GM19351 (cell line): Measurements from ENCODE around the gene NRSN2.

Source experiments
- ATAC-seq: cut with Tn5 transposase; IDR thresholded peaks from one replicate; pipeline ENCODE4 v1.9.1; 2021; ENCODE audit warnings: mild to moderate bottlenecking, moderate library complexity; ENCODE audit not compliant: unreplicated experiment

Gene NRSN2

DNA sequence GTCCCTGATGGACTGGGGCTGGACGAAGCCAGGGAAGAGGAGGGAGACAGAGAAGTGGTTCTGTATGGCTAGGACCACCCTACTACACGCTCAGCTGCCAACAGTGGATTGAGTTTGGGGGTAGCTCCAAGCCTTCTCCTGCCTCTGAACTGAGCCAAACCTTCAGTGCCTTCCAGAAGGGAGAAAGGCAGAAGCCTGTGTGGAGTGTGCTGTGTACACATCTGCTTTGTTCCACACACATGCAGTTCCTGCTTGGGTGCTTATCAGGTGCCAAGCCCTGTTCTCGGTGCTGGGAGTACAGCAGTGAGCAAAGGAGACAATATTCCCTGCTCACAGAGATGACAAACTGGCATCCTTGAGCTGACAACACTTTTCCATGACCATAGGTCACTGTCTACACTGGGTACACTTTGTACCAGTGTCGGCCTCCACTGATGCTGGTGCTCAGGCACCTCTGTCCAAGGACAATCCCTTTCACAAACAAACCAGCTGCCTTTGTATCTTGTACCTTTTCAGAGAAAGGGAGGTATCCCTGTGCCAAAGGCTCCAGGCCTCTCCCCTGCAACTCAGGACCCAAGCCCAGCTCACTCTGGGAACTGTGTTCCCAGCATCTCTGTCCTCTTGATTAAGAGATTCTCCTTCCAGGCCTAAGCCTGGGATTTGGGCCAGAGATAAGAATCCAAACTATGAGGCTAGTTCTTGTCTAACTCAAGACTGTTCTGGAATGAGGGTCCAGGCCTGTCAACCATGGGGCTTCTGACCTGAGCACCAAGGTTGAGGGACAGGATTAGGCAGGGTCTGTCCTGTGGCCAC lies 49.9 kb downstream of the NRSN2 start:
- ATAC-seq, result no peak

GRCh38 chr20:397432-398237 lies 50.7 kb downstream of the NRSN2 start:
- ATAC-seq, result no peak

- ATAC-seq, result no peak
These were observed 52.3 kb downstream of the NRSN2 start for GRCh38 chr20:399182-399707.

GRCh38 chr20:400128-400453 lies 53.2 kb downstream of the NRSN2 start:
- no peak for ATAC-seq

GRCh38 chr20:400454-401275 lies 53.8 kb downstream of the NRSN2 start:
- no peak for ATAC-seq

DNA sequence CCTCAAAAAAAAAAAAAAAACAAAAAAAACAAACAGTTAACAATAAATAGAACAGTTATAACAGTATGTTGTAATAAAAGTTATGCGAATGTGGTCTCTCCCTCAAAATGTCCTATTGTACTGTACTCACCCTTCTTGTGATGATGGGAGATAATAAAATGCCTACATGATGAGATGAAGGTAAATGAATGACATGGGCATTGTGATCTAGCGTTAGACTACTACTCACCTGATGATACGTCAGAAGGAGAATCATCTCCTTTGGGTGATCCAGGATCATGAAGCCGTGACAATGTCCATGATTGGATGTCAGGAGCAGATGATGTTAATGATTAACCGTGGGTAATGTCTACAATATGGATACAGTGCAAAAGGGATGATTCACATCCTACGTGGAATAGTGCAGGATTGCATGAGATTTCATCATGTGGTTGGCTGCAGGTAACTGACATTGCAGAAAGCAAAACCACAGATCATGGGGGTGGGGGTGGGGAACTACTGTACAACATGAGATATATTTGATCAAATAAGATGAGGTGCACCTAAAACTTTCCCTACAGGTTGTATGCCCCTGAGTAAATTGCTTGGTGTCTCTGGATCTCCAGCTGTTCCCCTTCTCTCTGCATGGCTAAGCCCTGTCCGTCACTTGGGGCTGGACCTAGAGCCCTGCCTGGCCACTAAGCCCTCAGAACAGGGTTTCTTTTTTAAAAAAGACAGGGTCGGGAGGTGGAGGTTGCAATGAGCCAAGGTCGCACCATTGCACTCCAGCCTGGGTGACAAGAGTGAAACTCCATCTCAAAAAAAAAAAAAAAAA lies 55.0 kb downstream of the NRSN2 start:
- no peak for ATAC-seq

GRCh38 chr20:402496-402885 lies 55.6 kb downstream of the NRSN2 start:
- no peak for ATAC-seq

- ATAC-seq, result no peak
These were observed 56.1 kb downstream of the NRSN2 start for GRCh38 chr20:402898-403581.

DNA sequence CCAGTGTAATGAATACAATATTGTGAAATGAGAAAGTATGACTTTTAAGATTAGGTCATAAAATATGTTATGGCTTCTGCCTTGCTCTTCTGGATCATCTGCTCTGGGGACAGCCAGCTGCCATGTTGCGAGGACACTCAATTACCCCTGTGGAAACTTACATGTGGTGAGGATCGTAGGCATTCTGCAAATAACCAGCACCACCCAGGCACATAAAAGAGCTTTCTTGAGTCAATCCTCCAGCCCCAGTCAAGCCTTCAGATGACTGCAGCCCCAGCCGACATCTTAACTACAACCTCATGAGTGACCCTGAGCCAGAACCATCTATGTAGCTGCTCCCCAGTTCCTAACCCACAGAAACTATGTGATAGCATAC lies 56.7 kb downstream of the NRSN2 start:
- ATAC-seq, result no peak

DNA sequence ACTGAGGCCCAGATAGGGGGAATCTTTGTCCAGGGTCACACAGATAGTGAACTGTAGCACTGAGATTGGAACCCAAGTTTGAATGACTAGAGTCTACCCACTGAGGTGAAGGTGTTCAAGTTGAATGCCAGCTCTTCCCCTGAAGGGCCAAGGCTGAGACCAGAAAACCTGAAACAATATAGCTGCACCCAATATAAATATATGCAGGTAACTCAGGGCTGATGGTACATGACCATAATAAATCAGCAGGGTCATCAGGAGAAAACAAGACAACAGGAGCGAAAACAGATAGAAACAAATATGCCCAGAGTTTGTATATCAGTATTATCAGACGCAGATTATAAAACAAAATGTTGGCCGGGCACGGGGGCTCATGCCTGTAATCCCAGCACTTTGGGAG lies 57.2 kb downstream of the NRSN2 start:
- ATAC-seq, result no peak
